PC-3 (cell line): Measurements from ENCODE around the gene HAUS7.

Experiments
- EZH2 ChIP-seq: fragments of 300-600 bp; sonication (generic); IDR thresholded peaks from one replicate; pipeline ENCODE4 v1.6.1; 2017; ENCODE audit warnings: antibody characterized with exemption, mild to moderate bottlenecking, low read length; ENCODE audit not compliant: unreplicated experiment
- TF ChIP-seq, protein P1 (sequence below): fragments of 300-600 bp; sonication (generic); conservative IDR thresholded peaks from 2 replicates; pipeline ENCODE4 v1.5.1; 2017; ENCODE audit warnings: antibody characterized with exemption, low read depth, mild to moderate bottlenecking, low read length

DNA sequence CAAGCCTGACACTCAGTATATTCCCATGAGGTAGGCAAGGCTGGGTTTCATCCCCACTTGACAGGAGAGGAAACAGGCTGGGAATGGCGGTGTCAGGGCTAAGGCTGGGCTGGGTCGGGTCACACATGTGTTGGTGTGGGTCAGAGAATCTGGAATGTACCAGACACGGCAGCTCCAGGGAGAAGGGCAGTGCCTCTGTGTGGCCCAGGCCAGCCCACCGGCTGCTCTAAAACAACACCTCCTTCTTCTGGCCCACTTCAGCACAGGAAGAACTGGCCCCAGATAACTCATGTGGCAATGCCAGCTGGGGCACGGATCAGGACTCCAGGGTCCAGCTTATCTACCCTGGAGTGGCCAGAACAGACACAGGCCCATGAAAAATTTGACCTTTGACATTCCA is 6.3 kb downstream of the HAUS7 start:
- TF ChIP-seq, protein P1, sequence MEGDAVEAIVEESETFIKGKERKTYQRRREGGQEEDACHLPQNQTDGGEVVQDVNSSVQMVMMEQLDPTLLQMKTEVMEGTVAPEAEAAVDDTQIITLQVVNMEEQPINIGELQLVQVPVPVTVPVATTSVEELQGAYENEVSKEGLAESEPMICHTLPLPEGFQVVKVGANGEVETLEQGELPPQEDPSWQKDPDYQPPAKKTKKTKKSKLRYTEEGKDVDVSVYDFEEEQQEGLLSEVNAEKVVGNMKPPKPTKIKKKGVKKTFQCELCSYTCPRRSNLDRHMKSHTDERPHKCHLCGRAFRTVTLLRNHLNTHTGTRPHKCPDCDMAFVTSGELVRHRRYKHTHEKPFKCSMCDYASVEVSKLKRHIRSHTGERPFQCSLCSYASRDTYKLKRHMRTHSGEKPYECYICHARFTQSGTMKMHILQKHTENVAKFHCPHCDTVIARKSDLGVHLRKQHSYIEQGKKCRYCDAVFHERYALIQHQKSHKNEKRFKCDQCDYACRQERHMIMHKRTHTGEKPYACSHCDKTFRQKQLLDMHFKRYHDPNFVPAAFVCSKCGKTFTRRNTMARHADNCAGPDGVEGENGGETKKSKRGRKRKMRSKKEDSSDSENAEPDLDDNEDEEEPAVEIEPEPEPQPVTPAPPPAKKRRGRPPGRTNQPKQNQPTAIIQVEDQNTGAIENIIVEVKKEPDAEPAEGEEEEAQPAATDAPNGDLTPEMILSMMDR, result no peak
- no peak for TF ChIP-seq EZH2
